Adrenal gland (tissue), 12 donors: Measurements from ENCODE around the gene PIP4K2B. TPM values are rescaled to one million over a fixed set of nuclear protein-coding genes. Genes with fewer than 3 reads are reported as not detected.
A peak's percentile ranks its signal among the peaks of the same experiment; 100 is the strongest.

Experiments used
- DNase-seq, 7 donors: peaks; one replicate each; pipeline ENCODE4 v3.0.0-alpha.2; 2019 to 2020
- H3K27ac ChIP-seq, 5 donors: fragments of 200-600 bp; sonication (generic) in 4 of 5; 1 replicate in 3 of 5; 2 replicates in 2 of 5; pipeline versions ENCODE4 v1.5.1 to v1.8.0; 2016 to 2020; ENCODE audit warnings: mild to moderate bottlenecking in 1 of 5
- H3K27me3 ChIP-seq: fragments of 200-600 bp; 2 replicates; pipeline ENCODE4 v1.8.0; 2021
- H3K36me3 ChIP-seq, 2 donors: fragments of 200-600 bp; replicated peaks in 1 of 2; 1 replicate in 1 of 2; 2 replicates in 1 of 2; pipeline versions ENCODE4 v1.5.1 to v1.8.0; 2018 to 2022
- H3K4me1 ChIP-seq, 2 donors: fragments of 200-600 bp; replicated peaks in 1 of 2; 1 replicate in 1 of 2; 2 replicates in 1 of 2; pipeline versions ENCODE4 v1.5.1 to v1.8.0; 2018 to 2021
- H3K4me3 ChIP-seq, 4 donors: fragments of 200-600 bp; sonication (generic) in 3 of 4; one replicate each; pipeline ENCODE4 v1.5.1; 2016 to 2018
- H3K9me3 ChIP-seq, 3 donors: fragments of 200-600 bp; sonication (generic) in 1 of 3; replicated peaks in 1 of 3; 1 replicate in 2 of 3; 2 replicates in 1 of 3; pipeline versions ENCODE4 v1.5.1 to v1.8.0; 2016 to 2021
- CTCF ChIP-seq, 6 experiments: fragments of 450-650 bp in 4 of 6; fragments of 200-600 bp in 2 of 6; sonication (generic) in 1 of 6; IDR thresholded peaks; 1 replicate in 5 of 6; 2 replicates in 1 of 6; pipeline versions ENCODE4 v1.5.1 to v1.8.0; 2016 to 2021; ENCODE audit warnings: antibody characterized with exemption in 6 of 6, mild to moderate bottlenecking in 2 of 6, moderate library complexity in 1 of 6
- POLR2A ChIP-seq, 2 donors: fragments of 450-650 bp; IDR thresholded peaks; one replicate each; pipeline ENCODE4 v1.6.1; 2017; ENCODE audit warnings: antibody characterized with exemption in 2 of 2, mild to moderate bottlenecking in 2 of 2, moderate library complexity in 1 of 2
- WGBS, 4 donors: extraction: QIAGEN DNeasy Blood & Tissue Kit in 2 of 4; methylation state at CpG; one replicate each; pipeline versions ENCODE4 v1.1.5 to v1.1.7; 2013 to 2017; 5-methylcytosine and 5-hydroxymethylcytosine counted together
- intact Hi-C, 2 donors: fragments of 100-400 bp; cut with DNase I; formaldehyde crosslinking; loops; one replicate each; pipeline versions ENCODE4 v1.14.1 to v1.15.0; 2022 to 2023
- polyA plus RNA-seq, 3 donors: library from polyadenylated mRNA; stranded (reverse); fragments of 200-250 nt in 2 of 3; fragments of 350-450 nt in 1 of 3; fragmentation: Illumina TruSeq in 1 of 3; extraction: RNeasy Lipid Tissue Mini Kit (QIAGEN cat#74804) in 1 of 3; gene quantifications; one replicate each; pipeline ENCODE4 v1.2.3, GENCODE V29; 2013 to 2014
- total RNA-seq, 9 donors: library from RNA; depleted of rRNA in 4 of 9; stranded (reverse); fragments of >200 nt in 4 of 9; fragments of 120-200 nt in 1 of 9; fragmentation: NEBNext Ultra II Directional in 1 of 9; extraction: Animal tissue kit (Norgen Biotek cat#: 25700) in 1 of 9; gene quantifications; one replicate each; pipeline versions ENCODE4 v1.1.0 to v1.2.4, GENCODE V29; 2013 to 2023
- donor health status: healthy with polysubstance abuse.
- donor health status: Bipolar disorder and iron deficiency.
- donor health status: DM: yes; HTN: yes; CAD: no.
- donor health status: DM: no; HTN: no; CAD: no.
- donor health status: DM: no; HTN: no; CAD: no.
- donor health status: DM: yes; HTN: yes; CAD: no.

PIP4K2B gene
- total and polyA plus RNA-seq, 12 donors = 30.0 to 92.4 (median 55.3) TPM

- TF ChIP-seq CTCF (IDR thresholded peaks at IDR 0.05) (no peak), POLR2A (IDR thresholded peaks at IDR 0.05) (peak; percentile 12 to 25)
- H3K4me3 ChIP-seq = peak within 1 kb of the TSS; percentile 53 to 97 (median 82)
- H3K27me3 ChIP-seq = no peaks in the 10 kb centered on the region
- peak; percentile 89 to 97 (median 94) for DNase-seq
- H3K36me3 ChIP-seq = no peaks in the 10 kb centered on the region
- 0 to 1% (median 0%) methylated on average over 5 to 47 of the region's 47 CpGs for WGBS, 4 donors
- H3K4me1 ChIP-seq = peaks cover 31 to 44% of the 10 kb centered on the region in 2 donors
- peak within 1 kb of the TSS; percentile 67 to 91 (median 81) for H3K27ac ChIP-seq
- H3K9me3 ChIP-seq = no peaks in the 10 kb centered on the region
- intact Hi-C loops = no loop called here
These were observed 51.0 kb downstream of the PIP4K2B start, which contains the start of gene PCGF2 for GRCh38 chr17:38748149-38748891. TSS of gene PCGF2 (minus strand) at chr17:38748336. CDS start at chr17:38740402, 7,934 bp downstream.

- intact Hi-C loops = no loop called here
- H3K4me1 ChIP-seq = peaks cover 30 to 48% of the 10 kb centered on the region in 2 donors
- H3K9me3 ChIP-seq = no peaks in the 10 kb centered on the region
- no peak for TF ChIP-seq POLR2A (IDR thresholded peaks at IDR 0.05)
- peak in 2 of 6 experiments; percentile 10 to 15 for TF ChIP-seq CTCF (IDR thresholded peaks at IDR 0.05)
- peak overlapping the region; percentile 6 to 91 (median 67) for H3K27ac ChIP-seq
- 1 to 3% (median 2%) methylated on average over 20 to 64 of the region's 64 CpGs for WGBS, 4 donors
- H3K4me3 ChIP-seq = peak overlapping the region; percentile 53 to 97 (median 82)
- no peaks in the 10 kb centered on the region for H3K36me3 ChIP-seq
- DNase-seq = peak in 5 of 7 donors; percentile 46 to 69 (median 60)
- H3K27me3 ChIP-seq = no peaks in the 10 kb centered on the region
These were observed 51.8 kb downstream of the PIP4K2B start for GRCh38 chr17:38747463-38748148.

- peak overlapping the region in 3 of 5 donors; percentile 67 to 91 (median 84) for H3K27ac ChIP-seq
- H3K9me3 ChIP-seq = no peaks in the 10 kb centered on the region
- intact Hi-C loops = no loop called here
- no peaks in the 10 kb centered on the region for H3K36me3 ChIP-seq
- H3K4me1 ChIP-seq = peaks cover 30 to 54% of the 10 kb centered on the region in 2 donors
- H3K27me3 ChIP-seq = no peaks in the 10 kb centered on the region
- TF ChIP-seq POLR2A (IDR thresholded peaks at IDR 0.05) (no peak), CTCF (IDR thresholded peaks at IDR 0.05) (no peak)
- DNase-seq = peak in 2 of 7 donors; percentile 24 to 57
- H3K4me3 ChIP-seq = peak overlapping the region in 2 of 4 donors; percentile 74 to 97
- 2 to 10% (median 7%) methylated on average over 4 to 21 of the region's 21 CpGs for WGBS, 4 donors
These were observed 52.4 kb downstream of the PIP4K2B start for GRCh38 chr17:38746849-38747462.
